ENCODE measurements around the gene POLE2.

DNA sequence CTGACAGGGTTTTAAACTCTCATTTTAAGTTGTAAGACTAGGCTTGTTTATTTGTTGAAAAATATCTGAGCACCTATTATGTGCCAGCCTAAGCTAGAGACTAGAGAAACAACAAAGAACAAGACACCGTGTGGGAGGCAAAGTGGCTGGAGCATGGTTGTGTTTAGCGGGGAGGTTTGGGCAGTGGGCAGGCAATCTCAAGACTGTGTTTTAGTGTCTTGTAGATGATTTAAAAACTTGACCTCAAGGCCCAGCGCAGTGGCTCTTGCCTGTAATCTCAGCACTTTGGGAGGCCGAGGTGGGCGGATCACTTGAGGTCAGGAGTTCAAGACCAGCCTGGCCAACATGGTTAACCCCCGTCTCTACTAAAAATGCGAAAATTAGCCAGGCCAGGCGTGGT is 75.3 kb downstream of the POLE2 start:
- no peak for TF ChIP-seq YY1 (IDR thresholded peaks at IDR 0.05; ENCODE audit: extremely low read depth, insufficient replicate concordance, low read depth, low read length)
- TF ChIP-seq TCF7L2 (IDR thresholded peaks at IDR 0.05; ENCODE audit: borderline replicate concordance, extremely low read depth, insufficient read depth, insufficient read length) = no peak
- TF ChIP-seq, protein P1, sequence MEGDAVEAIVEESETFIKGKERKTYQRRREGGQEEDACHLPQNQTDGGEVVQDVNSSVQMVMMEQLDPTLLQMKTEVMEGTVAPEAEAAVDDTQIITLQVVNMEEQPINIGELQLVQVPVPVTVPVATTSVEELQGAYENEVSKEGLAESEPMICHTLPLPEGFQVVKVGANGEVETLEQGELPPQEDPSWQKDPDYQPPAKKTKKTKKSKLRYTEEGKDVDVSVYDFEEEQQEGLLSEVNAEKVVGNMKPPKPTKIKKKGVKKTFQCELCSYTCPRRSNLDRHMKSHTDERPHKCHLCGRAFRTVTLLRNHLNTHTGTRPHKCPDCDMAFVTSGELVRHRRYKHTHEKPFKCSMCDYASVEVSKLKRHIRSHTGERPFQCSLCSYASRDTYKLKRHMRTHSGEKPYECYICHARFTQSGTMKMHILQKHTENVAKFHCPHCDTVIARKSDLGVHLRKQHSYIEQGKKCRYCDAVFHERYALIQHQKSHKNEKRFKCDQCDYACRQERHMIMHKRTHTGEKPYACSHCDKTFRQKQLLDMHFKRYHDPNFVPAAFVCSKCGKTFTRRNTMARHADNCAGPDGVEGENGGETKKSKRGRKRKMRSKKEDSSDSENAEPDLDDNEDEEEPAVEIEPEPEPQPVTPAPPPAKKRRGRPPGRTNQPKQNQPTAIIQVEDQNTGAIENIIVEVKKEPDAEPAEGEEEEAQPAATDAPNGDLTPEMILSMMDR (IDR thresholded peaks at IDR 0.05 in 2 of 3, conservative IDR thresholded peaks at IDR 0.05 in 1 of 3; ENCODE audit: borderline replicate concordance in 1 of 3, insufficient read depth in 1 of 3, low read depth in 2 of 3, low read length in 2 of 3) = no peak
- no peak for TF ChIP-seq POLR2A (IDR thresholded peaks at IDR 0.05; ENCODE audit: borderline replicate concordance, extremely low read depth, insufficient read depth, insufficient read length)
- no peak for TF ChIP-seq EZH2phosphoT487 (IDR thresholded peaks at IDR 0.05; ENCODE audit: borderline replicate concordance)
